ENCODE data around the gene EIF5A. TPM values are rescaled to one million over a fixed set of nuclear protein-coding genes. Genes with fewer than 3 reads are reported as not detected.

Gene EIF5A
- total and polyA plus RNA-seq, 9 of the 15 experiments (the other 6 are each of a cell fraction or from before 2014, with no cell fraction given), result 22.9 to 1,163 (median 772) TPM

- TF ChIP-seq ZSCAN29 (IDR thresholded peaks at IDR 0.05) (peak; percentile 58; the same call in 1 of the 2 replicates), DDX20 (tag; IDR thresholded peaks at IDR 0.05; ENCODE audit: low read depth) (no peak), MAFG (tag; conservative IDR thresholded peaks at IDR 0.05) (no peak), DACH1 (IDR thresholded peaks at IDR 0.05; ENCODE audit: partially characterized antibody) (no peak), NR2C1 (IDR thresholded peaks at IDR 0.05) (peak; percentile 35; the same call in 1 of the 2 replicates), NR2C1 (tag; IDR thresholded peaks at IDR 0.05) (no peak), RBM39 (optimal IDR thresholded peaks at IDR 0.05; ENCODE audit: low read depth, low read length) (no peak), SMAD3 (CRISPR knock-in tag; conservative IDR thresholded peaks at IDR 0.05) (no peak), TGIF2 (CRISPR knock-in tag; IDR thresholded peaks at IDR 0.05) (no peak), ZNF707 (CRISPR knock-in tag; conservative IDR thresholded peaks at IDR 0.05) (no peak), HOXB6 (CRISPR knock-in tag; IDR thresholded peaks at IDR 0.05; ENCODE audit: borderline replicate concordance) (no peak), DPF2 (IDR thresholded peaks at IDR 0.05) (no peak), CBX2 (IDR thresholded peaks at IDR 0.05; ENCODE audit: insufficient read depth, low read length, poor library complexity, severe bottlenecking) (no peak), LCOR (CRISPR knock-in tag; IDR thresholded peaks at IDR 0.05) (peak; percentile 87; the same call in 1 of the 2 replicates), KAT2B (IDR thresholded peaks at IDR 0.05; ENCODE audit: low read depth, low read length) (no peak), ZNF696 (CRISPR knock-in tag; conservative IDR thresholded peaks at IDR 0.05) (no peak), JUNB (CRISPR knock-in tag; conservative IDR thresholded peaks at IDR 0.05) (no peak), ZKSCAN1 (IDR thresholded peaks at IDR 0.05; ENCODE audit: low read depth, low read length) (no peak), SMARCA4 (IDR thresholded peaks at IDR 0.05) (no peak), CSDE1 (IDR thresholded peaks at IDR 0.05) (no peak), CHD1 (IDR thresholded peaks at IDR 0.05; ENCODE audit: low read length) (peak; percentile 24)
- TF ChIP-seq, protein P1, sequence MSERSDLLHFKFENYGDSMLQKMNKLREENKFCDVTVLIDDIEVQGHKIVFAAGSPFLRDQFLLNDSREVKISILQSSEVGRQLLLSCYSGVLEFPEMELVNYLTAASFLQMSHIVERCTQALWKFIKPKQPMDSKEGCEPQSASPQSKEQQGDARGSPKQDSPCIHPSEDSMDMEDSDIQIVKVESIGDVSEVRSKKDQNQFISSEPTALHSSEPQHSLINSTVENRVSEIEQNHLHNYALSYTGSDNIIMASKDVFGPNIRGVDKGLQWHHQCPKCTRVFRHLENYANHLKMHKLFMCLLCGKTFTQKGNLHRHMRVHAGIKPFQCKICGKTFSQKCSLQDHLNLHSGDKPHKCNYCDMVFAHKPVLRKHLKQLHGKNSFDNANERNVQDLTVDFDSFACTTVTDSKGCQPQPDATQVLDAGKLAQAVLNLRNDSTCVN (CRISPR knock-in tag; IDR thresholded peaks at IDR 0.05), result no peak
- TF ChIP-seq, protein P2, sequence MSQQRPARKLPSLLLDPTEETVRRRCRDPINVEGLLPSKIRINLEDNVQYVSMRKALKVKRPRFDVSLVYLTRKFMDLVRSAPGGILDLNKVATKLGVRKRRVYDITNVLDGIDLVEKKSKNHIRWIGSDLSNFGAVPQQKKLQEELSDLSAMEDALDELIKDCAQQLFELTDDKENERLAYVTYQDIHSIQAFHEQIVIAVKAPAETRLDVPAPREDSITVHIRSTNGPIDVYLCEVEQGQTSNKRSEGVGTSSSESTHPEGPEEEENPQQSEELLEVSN (IDR thresholded peaks at IDR 0.05; ENCODE audit: borderline replicate concordance in 1 of 2, extremely low read depth in 1 of 2, insufficient read depth in 1 of 2, insufficient read length in 1 of 2, low read depth in 1 of 2, low read length in 1 of 2, poor library complexity in 1 of 2, severe bottlenecking in 1 of 2), result peak; percentile 44 to 89
- TF ChIP-seq, protein P3, sequence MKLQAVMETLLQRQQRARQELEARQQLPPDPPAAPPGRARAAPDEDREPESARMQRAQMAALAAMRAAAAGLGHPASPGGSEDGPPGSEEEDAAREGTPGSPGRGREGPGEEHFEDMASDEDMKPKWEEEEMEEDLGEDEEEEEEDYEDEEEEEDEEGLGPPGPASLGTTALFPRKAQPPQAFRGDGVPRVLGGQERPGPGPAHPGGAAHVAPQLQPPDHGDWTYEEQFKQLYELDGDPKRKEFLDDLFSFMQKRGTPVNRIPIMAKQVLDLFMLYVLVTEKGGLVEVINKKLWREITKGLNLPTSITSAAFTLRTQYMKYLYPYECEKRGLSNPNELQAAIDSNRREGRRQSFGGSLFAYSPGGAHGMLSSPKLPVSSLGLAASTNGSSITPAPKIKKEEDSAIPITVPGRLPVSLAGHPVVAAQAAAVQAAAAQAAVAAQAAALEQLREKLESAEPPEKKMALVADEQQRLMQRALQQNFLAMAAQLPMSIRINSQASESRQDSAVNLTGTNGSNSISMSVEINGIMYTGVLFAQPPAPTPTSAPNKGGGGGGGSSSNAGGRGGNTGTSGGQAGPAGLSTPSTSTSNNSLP (IDR thresholded peaks at IDR 0.05; ENCODE audit: borderline replicate concordance, low read depth, low read length), result no peak
- TF ChIP-seq, protein P4, sequence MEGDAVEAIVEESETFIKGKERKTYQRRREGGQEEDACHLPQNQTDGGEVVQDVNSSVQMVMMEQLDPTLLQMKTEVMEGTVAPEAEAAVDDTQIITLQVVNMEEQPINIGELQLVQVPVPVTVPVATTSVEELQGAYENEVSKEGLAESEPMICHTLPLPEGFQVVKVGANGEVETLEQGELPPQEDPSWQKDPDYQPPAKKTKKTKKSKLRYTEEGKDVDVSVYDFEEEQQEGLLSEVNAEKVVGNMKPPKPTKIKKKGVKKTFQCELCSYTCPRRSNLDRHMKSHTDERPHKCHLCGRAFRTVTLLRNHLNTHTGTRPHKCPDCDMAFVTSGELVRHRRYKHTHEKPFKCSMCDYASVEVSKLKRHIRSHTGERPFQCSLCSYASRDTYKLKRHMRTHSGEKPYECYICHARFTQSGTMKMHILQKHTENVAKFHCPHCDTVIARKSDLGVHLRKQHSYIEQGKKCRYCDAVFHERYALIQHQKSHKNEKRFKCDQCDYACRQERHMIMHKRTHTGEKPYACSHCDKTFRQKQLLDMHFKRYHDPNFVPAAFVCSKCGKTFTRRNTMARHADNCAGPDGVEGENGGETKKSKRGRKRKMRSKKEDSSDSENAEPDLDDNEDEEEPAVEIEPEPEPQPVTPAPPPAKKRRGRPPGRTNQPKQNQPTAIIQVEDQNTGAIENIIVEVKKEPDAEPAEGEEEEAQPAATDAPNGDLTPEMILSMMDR (IDR thresholded peaks at IDR 0.05 in 2 of 3, conservative IDR thresholded peaks at IDR 0.05 in 1 of 3; ENCODE audit: insufficient read depth in 2 of 3, low read depth in 1 of 3, low read length in 3 of 3), result peak; percentile 93 to 95 (median 95)
Observed at GRCh38 chr17:7280519-7281073, 26.8 kb upstream of the EIF5A start (continued).
